ENCODE results near the gene PPP4R1. TPM values are rescaled to one million over a fixed set of nuclear protein-coding genes. Genes with fewer than 3 reads are reported as not detected.

The PPP4R1 gene
- total and polyA plus RNA-seq, 2 of the 4 experiments (the other 2 are of a cell fraction): 80.6 to 123 TPM

GRCh38 chr18:9549405-9549804 lies 65.0 kb downstream of the PPP4R1 start:
- no peak for DNase-seq
- no peak overlapping the region for H2BK5ac ChIP-seq (ENCODE audit: low read depth, low read length, poor library complexity, severe bottlenecking)
- H3K4me3 ChIP-seq (ENCODE audit: insufficient read depth, low read depth, low read length): no peak overlapping the region
- ATAC-seq (ENCODE audit: low read depth): no peak
- peaks cover 16% of the 10 kb centered on the region for H4K20me1 ChIP-seq (ENCODE audit: insufficient read depth, low read length)
- H2AK9ac ChIP-seq (replicated peaks; ENCODE audit: low read depth, low read length, poor library complexity): no peak overlapping the region
- intact Hi-C loops (cut with micrococcal nuclease): no loop called here
- H3K9me1 ChIP-seq (ENCODE audit: insufficient read depth, low read length): peaks cover 17% of the 10 kb centered on the region; the same call in 1 of the 2 replicates
- H3K27ac ChIP-seq (ENCODE audit: insufficient read depth, low read length): no peak overlapping the region
- H2AFZ ChIP-seq (replicated peaks; ENCODE audit: low read length, poor library complexity): no peak overlapping the region
- H3K56ac ChIP-seq (ENCODE audit: extremely low read depth, insufficient read depth, low read length): no peak overlapping the region
- peaks cover 33 to 70% of the 10 kb centered on the region in 2 experiments for H3K79me1 ChIP-seq (ENCODE audit: low read depth in 1 of 2, low read length in 2 of 2)
- peaks cover 4% of the 10 kb centered on the region for H3K9me3 ChIP-seq (ENCODE audit: control insufficient read depth, insufficient read depth, low read length)
- H3K9ac ChIP-seq (ENCODE audit: low read depth, low read length): no peak overlapping the region
- H3K18ac ChIP-seq (ENCODE audit: low read depth, low read length): no peak overlapping the region
- 91% methylated on average over 2 of the region's 7 CpGs; no CpG with 5 or more reads in 1 of the 2 experiments for WGBS, 2 experiments (ENCODE audit: extremely low coverage in 2 of 2, insufficient read length in 1 of 2)
- H2BK15ac ChIP-seq (ENCODE audit: low read depth, low read length): no peak overlapping the region
- H2AK5ac ChIP-seq (ENCODE audit: low read depth, low read length): no peak overlapping the region
- H2BK120ac ChIP-seq (ENCODE audit: low read depth, low read length): no peak overlapping the region
- no peak overlapping the region for H3K4ac ChIP-seq (ENCODE audit: low read depth, low read length)
- no peak overlapping the region for H2BK20ac ChIP-seq (ENCODE audit: low read depth, low read length)
- H3K4me2 ChIP-seq (ENCODE audit: low read depth, low read length): no peak overlapping the region
- H3K23ac ChIP-seq (ENCODE audit: low read depth, low read length): no peak overlapping the region
- no peaks in the 10 kb centered on the region; the same call in 1 of the 2 replicates for H3K4me1 ChIP-seq (ENCODE audit: control insufficient read depth, insufficient read depth, low read length)
- H4K91ac ChIP-seq (ENCODE audit: insufficient read depth, low read depth, low read length): no peak overlapping the region
- ChIA-PET CTCF (no interaction called here), POLR2A (ENCODE audit: unreplicated experiment) (no interaction called here)
- BruUV-seq (replicated peaks): no TSS peak
- H4K8ac ChIP-seq (ENCODE audit: low read depth in 2 of 2, low read length in 2 of 2): no peak overlapping the region
- in situ Hi-C loops (cut with MboI; ENCODE audit: low sequenced_read_pairs): no loop called here
- H3K36me3 ChIP-seq (ENCODE audit: control insufficient read depth, insufficient read depth, low read length): peaks cover 59% of the 10 kb centered on the region
- no peak for TF ChIP-seq USF2 (IDR thresholded peaks at IDR 0.05; ENCODE audit: low read depth, low read length)
- TF ChIP-seq CTCF (conservative IDR thresholded peaks at IDR 0.05; ENCODE audit: low read depth, low read length): 0 out of 2 replicates have a peak, but pooled peaks have one; percentile 8
- dilution Hi-C loops (cut with HindIII; ENCODE audit: low sequenced_read_pairs, unreplicated experiment): no loop called here
- no peaks in the 10 kb centered on the region for H3K27me3 ChIP-seq (ENCODE audit: control insufficient read depth, insufficient read depth, low read length)
- no peak overlapping the region for H3K14ac ChIP-seq (replicated peaks; ENCODE audit: low read depth, low read length)
- no peak overlapping the region for H4K5ac ChIP-seq (ENCODE audit: low read depth, low read length)
